NT2/D1 (cell line): ENCODE measurements around the gene SNTG2.

ENCODE experiments used
- SUZ12 ChIP-seq: IDR thresholded peaks from 2 replicates; pipeline ENCODE4 v1.6.1; 2011; ENCODE audit not compliant: insufficient read length, insufficient read depth; ENCODE audit errors: extremely low read depth
- YY1 ChIP-seq: IDR thresholded peaks from 2 replicates; pipeline ENCODE4 v1.6.1; 2011; ENCODE audit not compliant: insufficient read length, insufficient read depth

GRCh38 chr2:1265454-1265853 lies 314.8 kb downstream of the SNTG2 start:
- TF ChIP-seq YY1 = no peak
- no peak for TF ChIP-seq SUZ12
